Psoas muscle (tissue), 8 donors: ENCODE data around the gene BTBD10. TPM values are rescaled to one million over a fixed set of nuclear protein-coding genes. Genes with fewer than 3 reads are reported as not detected.

Experiments
- ATAC-seq, 4 donors: fragments of 200-7000 bp; cut with Tn5 transposase; one replicate each; pipeline ENCODE4 v1.9.1; 2020; ENCODE audit warnings: moderate library complexity in 3 of 4, mild to moderate bottlenecking in 2 of 4
- DNase-seq, 2 donors: peaks; one replicate each; pipeline ENCODE4 v3.0.0-alpha.2; 2020
- H3K27ac ChIP-seq: fragments of 200-600 bp; one replicate; pipeline ENCODE4 v1.8.0; 2022
- H3K27me3 ChIP-seq, 3 donors: fragments of 200-600 bp in 1 of 3; one replicate each; pipeline versions ENCODE4 v1.6.1 to v1.8.0; 2013 to 2022; ENCODE audit warnings: low read length in 2 of 3, mild to moderate bottlenecking in 2 of 3, moderate library complexity in 1 of 3; ENCODE audit not compliant: insufficient read depth in 3 of 3
- H3K36me3 ChIP-seq, 2 donors: fragments of 200-600 bp in 1 of 2; one replicate each; pipeline versions ENCODE4 v1.6.1 to v1.8.0; 2013 to 2022; ENCODE audit warnings: low read depth in 1 of 2, mild to moderate bottlenecking in 1 of 2, moderate library complexity in 1 of 2; ENCODE audit not compliant: insufficient read depth in 1 of 2
- H3K4me1 ChIP-seq: fragments of 200-600 bp; one replicate; pipeline ENCODE4 v1.8.0; 2022
- H3K4me3 ChIP-seq: fragments of 200-600 bp; one replicate; pipeline ENCODE4 v1.8.0; 2022; ENCODE audit warnings: mild to moderate bottlenecking
- H3K9me3 ChIP-seq: fragments of 200-600 bp; one replicate; pipeline ENCODE4 v1.8.0; 2022
- CTCF ChIP-seq: fragments of 200-600 bp; IDR thresholded peaks from one replicate; pipeline ENCODE4 v1.8.0; 2022; ENCODE audit warnings: antibody characterized with exemption
- WGBS, 3 donors: extraction: QIAGEN DNeasy Blood & Tissue Kit; methylation state at CpG; one replicate each; pipeline versions ENCODE4 v1.1.6 to v1.1.7; 2013; 5-methylcytosine and 5-hydroxymethylcytosine counted together
- intact Hi-C, 2 donors: fragments of 100-400 bp; cut with DNase I; formaldehyde crosslinking; loops; one replicate each; pipeline versions ENCODE4 v1.11.0 to v1.14.2; 2022
- polyA plus RNA-seq, 3 donors: library from polyadenylated mRNA; stranded (reverse); fragments of 200-250 nt; gene quantifications; one replicate each; pipeline ENCODE4 v1.2.3, GENCODE V29; 2013
- total RNA-seq, 4 donors: library from RNA; stranded (reverse); fragmentation: NEBNext Ultra II Directional in 2 of 4; extraction: Animal tissue kit (Norgen Biotek cat#: 25700) in 2 of 4; gene quantifications; one replicate each; pipeline versions ENCODE4 v1.2.1 to v1.2.4, GENCODE V29; 2021 to 2023
- donor health status: healthy with polysubstance abuse.
- donor health status: DM: no; HTN: no; CAD: no; lungs with moderate emphysema.
- donor health status: Bipolar disorder and iron deficiency.
- donor health status: healthy.
- donor health status: DM: yes; HTN: yes; CAD: no.
- donor health status: DM: no; HTN: no; CAD: no.
- donor health status: DM: no; HTN: no; CAD: no.
- donor health status: DM: yes; HTN: yes; CAD: no.

BTBD10 gene
- total and polyA plus RNA-seq, 7 donors = 10.8 to 21.2 (median 14.9) TPM

- peaks cover 2 to 87% of the 10 kb centered on the region in 2 donors for H3K36me3 ChIP-seq
- no peaks in the 10 kb centered on the region for H3K4me1 ChIP-seq
- no peaks in the 10 kb centered on the region for H3K9me3 ChIP-seq
- no peak for DNase-seq
- no peak for TF ChIP-seq CTCF
- intact Hi-C loops = no loop called here
- 88 to 98% (median 89%) methylated on average over 2 of the region's 2 CpGs for WGBS, 3 donors
- H3K27me3 ChIP-seq = no peaks in the 10 kb centered on the region
- no peak for ATAC-seq
- H3K4me3 ChIP-seq = no peak overlapping the region
- H3K27ac ChIP-seq = no peak overlapping the region
Measured at GRCh38 chr11:13386567-13386966, 76.5 kb downstream of the BTBD10 start.

DNA sequence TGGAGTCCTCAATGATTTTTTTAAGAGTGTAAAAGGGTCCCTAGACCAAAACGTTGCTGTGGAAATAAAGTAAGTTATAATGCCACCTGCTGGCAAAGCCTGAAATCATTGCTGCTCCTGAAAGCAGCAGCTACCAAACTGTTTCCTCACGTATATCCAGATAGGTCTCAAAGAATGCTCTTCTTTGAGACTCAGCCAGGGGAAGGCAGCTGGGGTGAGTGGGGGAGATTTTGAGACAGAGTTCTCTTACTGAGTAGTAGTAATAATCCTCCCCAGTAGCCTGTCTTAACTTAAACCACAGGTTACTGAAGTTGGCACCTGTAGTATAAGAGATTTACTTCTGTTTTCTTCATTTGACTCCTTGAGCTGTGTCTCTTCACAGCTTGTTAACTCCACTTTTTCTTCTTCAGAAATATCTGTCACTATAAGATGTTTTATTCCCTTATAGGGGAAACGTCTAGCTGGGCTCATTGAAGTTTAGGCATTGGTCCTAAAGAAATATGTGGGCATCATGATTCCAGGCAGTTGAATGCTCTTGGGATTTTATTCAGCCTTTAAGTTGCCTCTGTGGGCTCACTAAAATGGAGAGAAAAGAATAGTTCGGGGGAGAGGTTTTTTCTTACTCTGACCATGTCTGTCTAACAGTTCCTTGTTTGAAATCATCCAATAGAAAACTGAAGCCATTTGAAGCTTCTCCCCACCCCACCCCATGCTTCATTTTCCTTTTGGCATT is 77.9 kb downstream of the BTBD10 start:
- Histone ChIP-seq H3K9me3 (no peaks in the 10 kb centered on the region), H3K27ac (peak overlapping the region; percentile 1), H3K27me3 (no peaks in the 10 kb centered on the region), H3K4me3 (no peak overlapping the region), H3K4me1 (no peaks in the 10 kb centered on the region), H3K36me3 (peaks cover 2 to 94% of the 10 kb centered on the region in 2 donors)
- DNase-seq = no peak
- peak; percentile 58 for TF ChIP-seq CTCF
- 28 to 52% (median 35%) methylated on average over 4 of the region's 4 CpGs for WGBS, 3 donors
- ATAC-seq = peak in 1 of 4 donors; percentile 52
- intact Hi-C loops = no loop called here

DNA sequence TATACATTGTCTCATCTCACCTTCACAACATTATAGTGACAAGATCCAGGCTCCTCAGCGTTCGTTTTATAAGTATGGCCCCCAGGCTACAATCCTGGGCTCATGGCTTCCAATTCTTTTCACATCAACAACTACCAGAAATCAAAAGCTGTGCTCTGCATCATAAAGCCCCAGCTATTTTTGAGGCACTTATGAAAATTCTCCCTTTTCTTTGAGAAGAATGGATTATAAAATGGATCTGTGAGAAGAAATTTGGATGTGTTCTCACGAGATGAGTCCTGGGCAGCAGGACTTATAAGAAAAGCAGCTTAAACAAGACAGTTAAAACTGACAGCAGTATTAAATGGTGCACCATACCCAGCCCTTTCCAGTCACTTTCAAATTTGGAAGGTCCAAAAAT is 80.3 kb downstream of the BTBD10 start:
- H3K9me3 ChIP-seq = no peaks in the 10 kb centered on the region
- H3K27ac ChIP-seq = no peak overlapping the region
- ATAC-seq (no peak), DNase-seq (no peak)
- no peaks in the 10 kb centered on the region for H3K4me1 ChIP-seq
- intact Hi-C loops = no loop called here
- H3K27me3 ChIP-seq = no peaks in the 10 kb centered on the region
- TF ChIP-seq CTCF = no peak
- H3K4me3 ChIP-seq = no peak overlapping the region
- peaks cover 8 to 96% of the 10 kb centered on the region in 2 donors for H3K36me3 ChIP-seq
- 93 to 95% (median 95%) methylated on average over 3 of the region's 3 CpGs for WGBS, 3 donors

DNA sequence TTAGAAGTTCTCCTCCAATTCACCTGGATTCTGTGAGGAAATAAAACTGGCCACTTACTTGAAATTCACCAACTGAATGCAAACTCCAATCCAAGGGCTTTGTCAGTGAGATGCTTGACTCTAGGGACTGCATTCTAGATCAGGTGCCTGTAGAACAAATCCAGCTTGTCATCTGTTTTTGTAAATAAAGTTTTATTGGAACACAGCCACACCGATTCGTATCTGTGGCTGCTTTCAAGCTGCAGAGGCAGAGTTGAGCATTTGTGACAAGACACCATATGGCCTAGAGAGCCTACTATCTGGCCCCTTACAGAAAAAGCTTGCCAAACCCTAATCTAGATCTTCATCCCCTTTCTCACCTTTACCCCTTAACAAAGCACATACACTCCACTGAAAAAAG is 82.3 kb downstream of the BTBD10 start:
- peaks cover 8 to 96% of the 10 kb centered on the region in 2 donors for H3K36me3 ChIP-seq
- WGBS, 3 donors = 90 to 94% (median 91%) methylated on average over 2 of the region's 2 CpGs
- ATAC-seq = no peak
- H3K27ac ChIP-seq = no peak overlapping the region
- no peak for DNase-seq
- no peak for TF ChIP-seq CTCF
- H3K27me3 ChIP-seq = no peaks in the 10 kb centered on the region
- H3K4me1 ChIP-seq = no peaks in the 10 kb centered on the region
- intact Hi-C loops = no loop called here
- no peaks in the 10 kb centered on the region for H3K9me3 ChIP-seq
- H3K4me3 ChIP-seq = no peak overlapping the region

GRCh38 chr11:13378316-13378715 is 84.7 kb downstream of the BTBD10 start:
- Histone ChIP-seq H3K36me3 (peaks cover 8 to 100% of the 10 kb centered on the region in 2 donors), H3K4me1 (no peaks in the 10 kb centered on the region), H3K9me3 (no peaks in the 10 kb centered on the region), H3K27me3 (no peaks in the 10 kb centered on the region), H3K27ac (no peak overlapping the region), H3K4me3 (no peak overlapping the region)
- ATAC-seq (no peak), DNase-seq (no peak)
- intact Hi-C loops = no loop called here
- TF ChIP-seq CTCF = no peak
- WGBS, 3 donors = 85 to 92% (median 86%) methylated on average over 2 of the region's 2 CpGs
